Tibial nerve (tissue), 4 donors: ENCODE results near the gene RASSF1. TPM values are rescaled to one million over a fixed set of nuclear protein-coding genes. Genes with fewer than 3 reads are reported as not detected.

Experiments used
- DNase-seq, 2 donors: peaks; one replicate each; pipeline ENCODE4 v3.0.0-alpha.2; 2019; ENCODE audit warnings: low spot score in 2 of 2
- H3K27ac ChIP-seq, 4 donors: fragments of 200-600 bp; sonication (generic) in 3 of 4; one replicate each; pipeline ENCODE4 v1.5.1; 2017 to 2019; ENCODE audit warnings: mild to moderate bottlenecking in 1 of 4
- H3K27me3 ChIP-seq, 2 donors: fragments of 200-600 bp; sonication (generic) in 1 of 2; one replicate each; pipeline versions ENCODE4 v1.5.1 to v1.6.0; 2017 to 2019
- H3K36me3 ChIP-seq, 3 donors: fragments of 200-600 bp; sonication (generic); one replicate each; pipeline ENCODE4 v1.5.1; 2018 to 2019
- H3K4me1 ChIP-seq, 4 donors: fragments of 200-600 bp; sonication (generic) in 3 of 4; one replicate each; pipeline ENCODE4 v1.5.1; 2017 to 2019
- H3K4me3 ChIP-seq, 4 donors: fragments of 200-600 bp; sonication (generic) in 3 of 4; one replicate each; pipeline ENCODE4 v1.5.1; 2017 to 2019; ENCODE audit warnings: mild to moderate bottlenecking in 1 of 4, moderate library complexity in 1 of 4
- H3K9me3 ChIP-seq, 4 donors: fragments of 200-600 bp; sonication (generic) in 3 of 4; one replicate each; pipeline ENCODE4 v1.5.1; 2017 to 2019
- EP300 ChIP-seq, 2 donors: sonication (generic); formaldehyde crosslinking; IDR thresholded peaks; one replicate each; pipeline ENCODE4 v1.6.1; 2017; ENCODE audit warnings: antibody characterized with exemption in 2 of 2, mild to moderate bottlenecking in 1 of 2
- POLR2A ChIP-seq, 2 donors: fragments of 450-650 bp; IDR thresholded peaks; one replicate each; pipeline ENCODE4 v1.6.1; 2017; ENCODE audit warnings: antibody characterized with exemption in 2 of 2, mild to moderate bottlenecking in 2 of 2, moderate library complexity in 2 of 2
- WGBS, 2 donors: methylation state at CpG; one replicate each; pipeline ENCODE4 v1.1.5; 2018; 5-methylcytosine and 5-hydroxymethylcytosine counted together
- total RNA-seq, 4 donors: library from RNA; depleted of rRNA; stranded (reverse); fragments of >200 nt; gene quantifications; one replicate each; pipeline ENCODE4 v1.1.0, GENCODE V29; 2016
- TF ChIP-seq, protein P1 (sequence below), 5 experiments: fragments of 200-600 bp in 3 of 5; fragments of 450-650 bp in 2 of 5; sonication (generic) in 3 of 5; IDR thresholded peaks; one replicate each; pipeline ENCODE4 v1.5.1; 2016 to 2019; ENCODE audit warnings: antibody characterized with exemption in 5 of 5, mild to moderate bottlenecking in 3 of 5, moderate library complexity in 2 of 5

RASSF1 gene
- total RNA-seq, 4 donors from 2014 or later: 77.4 to 99.0 (median 82.6) TPM

- Histone ChIP-seq H3K4me1 (peaks cover 0 to 13% (median 0%) of the 10 kb centered on the region in 4 donors), H3K27ac (no peak overlapping the region), H3K4me3 (no peak overlapping the region), H3K9me3 (no peaks in the 10 kb centered on the region), H3K27me3 (no peaks in the 10 kb centered on the region), H3K36me3 (no peaks in the 10 kb centered on the region)
- TF ChIP-seq POLR2A (IDR thresholded peaks at IDR 0.05) (no peak), EP300 (IDR thresholded peaks at IDR 0.05) (no peak)
- TF ChIP-seq, protein P1, sequence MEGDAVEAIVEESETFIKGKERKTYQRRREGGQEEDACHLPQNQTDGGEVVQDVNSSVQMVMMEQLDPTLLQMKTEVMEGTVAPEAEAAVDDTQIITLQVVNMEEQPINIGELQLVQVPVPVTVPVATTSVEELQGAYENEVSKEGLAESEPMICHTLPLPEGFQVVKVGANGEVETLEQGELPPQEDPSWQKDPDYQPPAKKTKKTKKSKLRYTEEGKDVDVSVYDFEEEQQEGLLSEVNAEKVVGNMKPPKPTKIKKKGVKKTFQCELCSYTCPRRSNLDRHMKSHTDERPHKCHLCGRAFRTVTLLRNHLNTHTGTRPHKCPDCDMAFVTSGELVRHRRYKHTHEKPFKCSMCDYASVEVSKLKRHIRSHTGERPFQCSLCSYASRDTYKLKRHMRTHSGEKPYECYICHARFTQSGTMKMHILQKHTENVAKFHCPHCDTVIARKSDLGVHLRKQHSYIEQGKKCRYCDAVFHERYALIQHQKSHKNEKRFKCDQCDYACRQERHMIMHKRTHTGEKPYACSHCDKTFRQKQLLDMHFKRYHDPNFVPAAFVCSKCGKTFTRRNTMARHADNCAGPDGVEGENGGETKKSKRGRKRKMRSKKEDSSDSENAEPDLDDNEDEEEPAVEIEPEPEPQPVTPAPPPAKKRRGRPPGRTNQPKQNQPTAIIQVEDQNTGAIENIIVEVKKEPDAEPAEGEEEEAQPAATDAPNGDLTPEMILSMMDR (IDR thresholded peaks at IDR 0.05): no peak
- no peak for DNase-seq
- WGBS, 2 donors: 33 to 34% methylated on average over 12 of the region's 12 CpGs
Observed at GRCh38 chr3:50373146-50374051, 32.8 kb upstream of the RASSF1 start.

GRCh38 chr3:50372349-50372748 is 31.7 kb upstream of the RASSF1 start:
- Histone ChIP-seq H3K27me3 (no peaks in the 10 kb centered on the region), H3K9me3 (no peaks in the 10 kb centered on the region), H3K36me3 (no peaks in the 10 kb centered on the region), H3K27ac (no peak overlapping the region), H3K4me1 (peaks cover 0 to 13% (median 0%) of the 10 kb centered on the region in 4 donors), H3K4me3 (no peak overlapping the region)
- no peak for DNase-seq
- 39 to 44% methylated on average over 7 to 8 of the region's 8 CpGs for WGBS, 2 donors
- TF ChIP-seq, protein P1 (IDR thresholded peaks at IDR 0.05): no peak
- TF ChIP-seq EP300 (IDR thresholded peaks at IDR 0.05) (no peak), POLR2A (IDR thresholded peaks at IDR 0.05) (no peak)

DNA sequence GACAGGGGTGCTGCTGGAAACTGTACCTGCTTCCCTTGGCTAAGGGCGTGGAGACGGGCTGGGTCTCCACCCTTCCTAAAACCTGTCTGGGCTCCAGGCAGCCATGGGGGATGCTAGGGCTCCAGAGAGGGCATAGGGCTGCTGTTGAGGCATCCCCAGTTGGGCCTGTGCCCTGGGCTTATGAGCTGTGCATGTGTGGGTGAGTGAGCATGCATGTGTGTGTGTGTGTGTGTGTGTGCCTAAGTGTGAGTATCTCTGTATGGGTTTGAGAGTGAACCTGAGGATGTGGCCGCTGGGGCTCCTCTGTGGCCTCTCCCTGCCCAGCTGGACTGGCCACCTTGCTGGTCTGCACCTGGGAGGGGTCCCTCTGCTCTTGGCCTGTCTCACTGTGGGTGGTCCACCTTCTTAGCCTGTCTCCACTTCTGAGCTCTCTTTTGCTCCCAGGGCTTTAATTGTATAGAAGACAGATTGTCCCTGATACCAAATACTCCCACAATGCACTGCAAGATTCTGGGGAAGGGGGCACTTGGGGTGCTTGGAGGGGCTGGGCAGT is 30.6 kb upstream of the RASSF1 start:
- no peak overlapping the region for H3K27ac ChIP-seq
- H3K27me3 ChIP-seq: no peaks in the 10 kb centered on the region
- H3K4me3 ChIP-seq: no peak overlapping the region
- no peak for DNase-seq
- no peak for TF ChIP-seq EP300 (IDR thresholded peaks at IDR 0.05)
- no peaks in the 10 kb centered on the region for H3K9me3 ChIP-seq
- H3K36me3 ChIP-seq: no peaks in the 10 kb centered on the region
- H3K4me1 ChIP-seq: peaks cover 0 to 13% (median 0%) of the 10 kb centered on the region in 4 donors
- 77 to 83% methylated on average over 3 of the region's 3 CpGs for WGBS, 2 donors

- Histone ChIP-seq H3K4me1 (peaks cover 0 to 15% (median 2%) of the 10 kb centered on the region in 4 donors), H3K9me3 (no peaks in the 10 kb centered on the region), H3K27ac (no peak overlapping the region), H3K27me3 (no peaks in the 10 kb centered on the region), H3K4me3 (no peak overlapping the region), H3K36me3 (no peaks in the 10 kb centered on the region)
- WGBS, 2 donors: 38 to 50% methylated on average over 14 of the region's 14 CpGs
- TF ChIP-seq, protein P1 (IDR thresholded peaks at IDR 0.05): peak in 1 of 5 experiments; percentile 19
- no peak for TF ChIP-seq POLR2A (IDR thresholded peaks at IDR 0.05)
- DNase-seq: no peak
Observed at GRCh38 chr3:50370594-50370993, 30.0 kb upstream of the RASSF1 start.

DNA sequence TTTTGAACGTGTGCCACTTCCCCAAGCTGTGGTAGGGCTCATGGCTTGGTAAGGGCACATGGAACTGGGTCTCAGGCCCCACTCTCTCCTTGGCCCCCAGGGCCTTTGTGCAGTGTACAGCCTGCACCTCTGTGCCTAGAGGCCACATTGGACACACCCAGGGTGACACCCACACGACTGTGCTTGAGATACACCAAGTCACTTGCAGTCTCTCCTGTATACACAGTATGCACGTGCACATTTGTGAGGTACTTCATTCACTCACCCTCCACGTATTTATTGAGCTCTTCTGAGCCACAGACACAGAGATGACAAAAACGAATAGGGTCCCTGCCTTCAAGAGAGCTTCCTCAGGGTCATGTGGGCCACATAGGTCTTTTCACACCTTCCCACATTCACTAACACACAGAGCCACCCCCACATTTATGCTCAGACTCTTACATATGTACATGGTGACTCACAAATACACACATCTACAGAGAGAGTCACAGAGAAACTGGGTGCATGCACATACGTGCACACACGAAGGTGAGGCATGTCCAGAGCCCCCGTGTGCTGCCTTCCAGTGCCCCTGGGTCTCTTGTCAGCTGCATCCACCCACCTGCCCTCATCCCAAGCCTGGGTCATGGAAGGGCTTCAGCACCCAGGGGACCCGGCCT is 28.5 kb upstream of the RASSF1 start:
- H3K27ac ChIP-seq: no peak overlapping the region
- no peaks in the 10 kb centered on the region for H3K36me3 ChIP-seq
- H3K27me3 ChIP-seq: no peaks in the 10 kb centered on the region
- H3K4me3 ChIP-seq: no peak overlapping the region
- DNase-seq: no peak
- peaks cover 0 to 30% (median 13%) of the 10 kb centered on the region in 4 donors for H3K4me1 ChIP-seq
- H3K9me3 ChIP-seq: no peaks in the 10 kb centered on the region
- 67 to 70% methylated on average over 8 to 9 of the region's 9 CpGs for whole genome bisulfite sequencing, 2 donors
- TF ChIP-seq POLR2A (IDR thresholded peaks at IDR 0.05): no peak
- no peak for TF ChIP-seq EP300 (IDR thresholded peaks at IDR 0.05)
- TF ChIP-seq, protein P1 (IDR thresholded peaks at IDR 0.05): no peak
